Hematopoietic multipotent progenitor cell treated with erythropoietin and hydrocortisone succinate and interleukin-3 and kit ligand, for 6 days (in vitro differentiated cells): Measurements from ENCODE around the gene SRGAP2B.
"Not testable (repeated sequence)": the region's sequence is repeated elsewhere in the genome, so short reads cannot be mapped to it uniquely, and the experiment has no call there.

ENCODE experiments used
- DNase-seq: peaks from one replicate; pipeline ENCODE4 v3.0.0-alpha.2; 2015

Gene SRGAP2B

GRCh38 chr1:144893062-144893461 lies 202.1 kb downstream of the SRGAP2B start:
- not testable (repeated sequence) for DNase-seq

DNA sequence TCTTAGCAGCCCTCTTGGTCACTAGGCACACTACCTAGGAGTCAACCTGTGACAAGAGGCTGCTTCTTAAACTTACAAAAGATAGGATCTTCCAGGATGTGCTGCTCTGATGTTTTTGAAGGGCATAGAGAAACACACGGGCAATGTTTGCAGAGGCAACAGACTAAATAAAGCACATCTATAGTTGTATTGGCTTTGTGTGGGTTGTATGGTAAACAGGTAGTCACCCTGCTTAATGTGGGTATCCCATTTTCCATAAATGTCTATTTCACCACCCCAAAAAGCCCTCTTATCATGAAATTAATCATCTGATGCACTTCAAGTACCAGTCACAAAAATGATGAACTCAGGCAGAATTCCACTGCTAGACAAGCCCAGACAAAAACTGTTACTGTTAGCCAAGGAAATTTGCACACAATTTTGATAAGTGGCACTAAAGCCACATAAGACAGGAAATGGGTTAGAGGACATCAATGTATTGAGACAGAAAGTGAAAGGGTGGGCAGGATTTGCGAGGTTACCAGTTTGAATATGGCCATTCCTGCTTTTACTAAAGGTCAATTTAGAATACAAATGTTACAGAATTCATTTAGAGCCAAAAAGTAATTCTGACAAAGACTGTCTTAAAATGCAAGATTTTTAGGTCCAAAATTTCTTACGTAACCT lies 205.5 kb downstream of the SRGAP2B start:
- DNase-seq: not testable (repeated sequence)

GRCh38 chr1:144883022-144883421 lies 212.1 kb downstream of the SRGAP2B start:
- DNase-seq: peak; percentile 5

DNA sequence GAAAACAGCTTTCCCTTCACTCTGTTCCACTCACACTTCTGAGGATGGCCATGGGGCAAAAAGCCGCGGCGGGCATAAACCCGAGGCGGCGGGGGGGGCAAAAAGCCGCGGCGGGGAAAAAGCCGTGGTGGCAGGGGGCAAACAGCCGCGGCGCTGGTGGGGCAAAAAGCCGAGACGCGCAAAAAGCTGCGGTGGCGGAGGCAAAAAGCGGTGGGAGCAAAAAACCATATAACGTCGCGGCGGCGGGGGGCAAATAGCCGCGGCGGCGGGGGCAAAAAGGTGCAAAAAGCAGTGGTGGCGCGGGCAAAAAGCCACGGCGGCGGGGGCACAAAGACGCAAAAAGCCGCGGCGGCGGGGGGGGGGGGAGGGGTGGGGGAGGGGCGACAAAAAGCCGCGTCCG lies 212.8 kb downstream of the SRGAP2B start:
- not testable (repeated sequence) for DNase-seq

GRCh38 chr1:144858607-144859006 lies 236.5 kb downstream of the SRGAP2B start:
- DNase-seq: not testable (repeated sequence)
